GM12892 (cell line): Measurements from ENCODE around the gene NAA80.

Experiments used
- POLR2A ChIP-seq: IDR thresholded peaks from 2 replicates; pipeline ENCODE4 v1.6.1; 2011; ENCODE audit warnings: low read depth, low read length, control low read depth
- TAF1 ChIP-seq: IDR thresholded peaks from 2 replicates; pipeline ENCODE4 v1.6.1; 2011; ENCODE audit warnings: low read depth, mild to moderate bottlenecking, control low read depth, low read length, borderline replicate concordance

GRCh38 chr3:50271314-50271936, 27.8 kb downstream of the NAA80 start:
- TF ChIP-seq POLR2A: no peak
- TF ChIP-seq TAF1: no peak
